DOHH2 (cell line): ENCODE measurements around the gene MAP2K5.

Experiments used
- H3F3A ChIP-seq: fragments of 200-600 bp; sonication (generic), shearing (Covaris generic); 2 replicates; pipeline ENCODE4 v1.6.0; 2016; ENCODE audit warnings: antibody characterized with exemption, mild to moderate bottlenecking; ENCODE audit not compliant: control insufficient read depth, insufficient read depth
- H3K27ac ChIP-seq: fragments of 200-600 bp; sonication (generic); 2 replicates; pipeline ENCODE4 v1.5.1; 2014; ENCODE audit warnings: low read depth, mild to moderate bottlenecking, low read length, moderate library complexity
- H3K27me3 ChIP-seq: fragments of 200-600 bp; sonication (generic); 2 replicates; pipeline ENCODE4 v1.6.1; 2014; ENCODE audit warnings: mild to moderate bottlenecking, low read length, mixed read lengths; ENCODE audit not compliant: control insufficient read depth
- H3K36me3 ChIP-seq: fragments of 200-600 bp; sonication (generic); 2 replicates; pipeline ENCODE4 v1.6.1; 2014; ENCODE audit warnings: mild to moderate bottlenecking, low read length, moderate library complexity, mixed read lengths; ENCODE audit not compliant: control insufficient read depth
- H3K4me1 ChIP-seq: fragments of 200-600 bp; sonication (generic); 2 replicates; pipeline ENCODE4 v1.6.1; 2014; ENCODE audit warnings: mild to moderate bottlenecking, low read length, mixed read lengths; ENCODE audit not compliant: control insufficient read depth
- H3K4me2 ChIP-seq: fragments of 200-600 bp; sonication (generic); 2 replicates; pipeline ENCODE4 v1.6.0; 2014; ENCODE audit warnings: mild to moderate bottlenecking, low read length, moderate library complexity
- H3K4me3 ChIP-seq: fragments of 200-600 bp; sonication (generic); 2 replicates; pipeline ENCODE4 v1.5.1; 2014; ENCODE audit warnings: mild to moderate bottlenecking, low read length, mixed read lengths
- H3K79me2 ChIP-seq: fragments of 200-600 bp; sonication (generic); 2 replicates; pipeline ENCODE4 v1.6.1; 2014; ENCODE audit warnings: mild to moderate bottlenecking, low read length, mixed read lengths; ENCODE audit not compliant: control insufficient read depth
- H3K9me2 ChIP-seq: fragments of 200-600 bp; sonication (generic); replicated peaks from 2 replicates; pipeline ENCODE4 v1.6.1; 2014; ENCODE audit warnings: mild to moderate bottlenecking, low read length, mixed read lengths; ENCODE audit not compliant: control insufficient read depth
- H3K9me3 ChIP-seq: fragments of 200-600 bp; sonication (generic); 2 replicates; pipeline ENCODE4 v1.6.1; 2014; ENCODE audit warnings: antibody characterized with exemption, low read length, mixed read lengths; ENCODE audit not compliant: control insufficient read depth, insufficient read depth
- H4K20me1 ChIP-seq: fragments of 200-600 bp; sonication (generic); 2 replicates; pipeline ENCODE4 v1.6.0; 2014; ENCODE audit warnings: low read depth, mild to moderate bottlenecking, antibody characterized with exemption, low read length, moderate library complexity; ENCODE audit not compliant: control insufficient read depth, insufficient read depth
- CTCF ChIP-seq: fragments of 200-600 bp; sonication (generic); IDR thresholded peaks from one replicate; pipeline ENCODE4 v1.5.1; 2014; ENCODE audit warnings: antibody characterized with exemption, mild to moderate bottlenecking, low read depth, low read length; ENCODE audit not compliant: poor library complexity, severe bottlenecking
- EZH2phosphoT487 ChIP-seq: fragments of 200-600 bp; sonication (generic); IDR thresholded peaks from 2 replicates; pipeline ENCODE4 v1.6.1; 2017; ENCODE audit warnings: borderline replicate concordance, mild to moderate bottlenecking, antibody characterized with exemption, low read length, moderate library complexity, mixed read lengths

MAP2K5 gene

GRCh38 chr15:67549736-67550135 is 7.2 kb downstream of the MAP2K5 start:
- Histone ChIP-seq H3K79me2 (peaks cover 7% of the 10 kb centered on the region; the same call in 1 of the 2 replicates), H3K4me3 (peak overlapping the region; percentile 65), H3K4me2 (peak overlapping the region; percentile 79), H3K9me3 (no peaks in the 10 kb centered on the region), H3K27ac (no peak overlapping the region), H3K36me3 (peaks cover 12% of the 10 kb centered on the region; the same call in 1 of the 2 replicates), H3K4me1 (peaks cover 33% of the 10 kb centered on the region), H4K20me1 (no peaks in the 10 kb centered on the region), H3K9me2 (no peaks in the 10 kb centered on the region), H3F3A (peaks cover 13% of the 10 kb centered on the region), H3K27me3 (no peaks in the 10 kb centered on the region)
- no peak for TF ChIP-seq CTCF
- TF ChIP-seq EZH2phosphoT487 = no peak

DNA sequence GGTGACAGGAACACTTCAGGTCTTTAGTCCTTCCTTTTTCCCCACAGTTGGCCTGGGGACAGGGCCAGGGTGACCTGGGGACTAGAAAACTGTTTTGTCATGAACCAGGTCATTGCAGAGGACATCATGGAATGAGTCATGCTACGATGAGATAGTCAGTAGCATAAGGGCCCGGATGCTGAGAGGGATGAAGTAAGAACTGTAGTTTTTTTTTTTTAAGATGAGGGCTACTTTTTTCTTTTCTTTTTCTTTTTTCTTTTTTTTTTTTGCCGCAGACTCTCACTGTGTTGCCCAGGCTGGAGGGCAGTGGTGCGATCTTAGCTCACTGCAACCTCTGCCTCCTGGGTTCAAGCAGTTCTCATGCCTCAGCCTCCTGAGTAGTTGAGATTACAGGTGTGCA is 8.0 kb downstream of the MAP2K5 start:
- Histone ChIP-seq H3K36me3 (peaks cover 12% of the 10 kb centered on the region; the same call in 1 of the 2 replicates), H4K20me1 (no peaks in the 10 kb centered on the region), H3K79me2 (peaks cover 7% of the 10 kb centered on the region; the same call in 1 of the 2 replicates), H3K4me1 (peaks cover 27% of the 10 kb centered on the region), H3K27ac (no peak overlapping the region), H3K9me2 (no peaks in the 10 kb centered on the region), H3K9me3 (no peaks in the 10 kb centered on the region), H3F3A (peaks cover 13% of the 10 kb centered on the region), H3K4me3 (no peak overlapping the region), H3K27me3 (no peaks in the 10 kb centered on the region), H3K4me2 (no peak overlapping the region)
- no peak for TF ChIP-seq CTCF

GRCh38 chr15:67551207-67551743 is 8.8 kb downstream of the MAP2K5 start:
- H3K36me3 ChIP-seq = peaks cover 9% of the 10 kb centered on the region; the same call in 1 of the 2 replicates
- TF ChIP-seq CTCF (no peak), EZH2phosphoT487 (no peak)
- H4K20me1 ChIP-seq = no peaks in the 10 kb centered on the region

More at GRCh38 chr15:67551207-67551743, 8.8 kb downstream of the MAP2K5 start:
- Histone ChIP-seq H3K27me3 (no peaks in the 10 kb centered on the region), H3K4me3 (no peak overlapping the region), H3K27ac (no peak overlapping the region), H3K79me2 (peaks cover 7% of the 10 kb centered on the region; the same call in 1 of the 2 replicates), H3K4me2 (no peak overlapping the region), H3F3A (peaks cover 13% of the 10 kb centered on the region), H3K4me1 (peaks cover 22% of the 10 kb centered on the region), H3K9me2 (no peaks in the 10 kb centered on the region), H3K9me3 (no peaks in the 10 kb centered on the region)
